Vagina (tissue), 2 donors: ENCODE measurements around the gene CACNA1C.

ENCODE experiments used
- POLR2A ChIP-seq, 2 donors: fragments of 450-650 bp; IDR thresholded peaks; one replicate each; pipeline ENCODE4 v1.6.1; 2017; ENCODE audit warnings: antibody characterized with exemption in 2 of 2, mild to moderate bottlenecking in 2 of 2, moderate library complexity in 2 of 2
- TF ChIP-seq, protein P1 (sequence below), 3 experiments: fragments of 450-650 bp in 2 of 3; fragments of 200-600 bp in 1 of 3; sonication (generic) in 1 of 3; IDR thresholded peaks; one replicate each; pipeline ENCODE4 v1.5.1; 2017 to 2019; ENCODE audit warnings: antibody characterized with exemption in 3 of 3, mild to moderate bottlenecking in 2 of 3, moderate library complexity in 2 of 3

DNA sequence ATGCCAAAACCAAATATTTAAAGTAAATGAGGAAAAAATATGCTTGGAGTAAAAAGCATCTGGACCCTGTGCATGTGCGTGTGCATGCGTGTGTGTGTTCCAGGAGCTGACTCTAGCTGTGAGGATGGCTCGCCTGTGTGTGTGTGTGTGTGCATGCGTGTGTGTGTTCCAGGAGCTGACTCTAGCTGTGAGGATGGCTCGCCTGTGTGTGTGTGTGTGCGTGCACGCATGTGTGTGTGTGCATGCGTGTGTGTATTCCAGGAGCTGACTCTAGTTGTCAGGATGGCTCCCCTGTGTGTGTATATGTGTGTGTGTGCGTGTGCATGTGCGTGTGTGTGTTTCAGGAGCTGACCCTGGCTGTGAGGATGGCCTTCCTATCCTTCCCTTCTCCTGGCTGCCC, 357.7 kb downstream of the CACNA1C start:
- TF ChIP-seq, protein P1, sequence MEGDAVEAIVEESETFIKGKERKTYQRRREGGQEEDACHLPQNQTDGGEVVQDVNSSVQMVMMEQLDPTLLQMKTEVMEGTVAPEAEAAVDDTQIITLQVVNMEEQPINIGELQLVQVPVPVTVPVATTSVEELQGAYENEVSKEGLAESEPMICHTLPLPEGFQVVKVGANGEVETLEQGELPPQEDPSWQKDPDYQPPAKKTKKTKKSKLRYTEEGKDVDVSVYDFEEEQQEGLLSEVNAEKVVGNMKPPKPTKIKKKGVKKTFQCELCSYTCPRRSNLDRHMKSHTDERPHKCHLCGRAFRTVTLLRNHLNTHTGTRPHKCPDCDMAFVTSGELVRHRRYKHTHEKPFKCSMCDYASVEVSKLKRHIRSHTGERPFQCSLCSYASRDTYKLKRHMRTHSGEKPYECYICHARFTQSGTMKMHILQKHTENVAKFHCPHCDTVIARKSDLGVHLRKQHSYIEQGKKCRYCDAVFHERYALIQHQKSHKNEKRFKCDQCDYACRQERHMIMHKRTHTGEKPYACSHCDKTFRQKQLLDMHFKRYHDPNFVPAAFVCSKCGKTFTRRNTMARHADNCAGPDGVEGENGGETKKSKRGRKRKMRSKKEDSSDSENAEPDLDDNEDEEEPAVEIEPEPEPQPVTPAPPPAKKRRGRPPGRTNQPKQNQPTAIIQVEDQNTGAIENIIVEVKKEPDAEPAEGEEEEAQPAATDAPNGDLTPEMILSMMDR (IDR thresholded peaks at IDR 0.05): no peak
- TF ChIP-seq POLR2A (IDR thresholded peaks at IDR 0.05): no peak
